Lung (tissue), 12 donors: Measurements from ENCODE around the gene SEMA5B. TPM values are rescaled to one million over a fixed set of nuclear protein-coding genes. Genes with fewer than 3 reads are reported as not detected.

Source experiments
- ATAC-seq: fragments of 200-7000 bp; cut with Tn5 transposase; one replicate; pipeline ENCODE4 v1.9.1; 2020; ENCODE audit warnings: moderate number of reproducible peaks; ENCODE audit not compliant: insufficient read depth, low FRiP score
- DNase-seq, 3 donors: peaks; one replicate each; pipeline ENCODE4 v3.0.0-alpha.2; 2013 to 2017
- H3K27ac ChIP-seq, 2 donors: one replicate each; pipeline ENCODE4 v1.5.1; 2013; ENCODE audit warnings: mild to moderate bottlenecking in 2 of 2, moderate library complexity in 2 of 2, control low read depth in 1 of 2, inconsistent platforms in 1 of 2, low read depth in 1 of 2, low read length in 1 of 2
- H3K27me3 ChIP-seq, 3 donors: one replicate each; pipeline ENCODE4 v1.5.1; 2013; ENCODE audit warnings: low read length in 2 of 3; ENCODE audit not compliant: control insufficient read depth in 3 of 3, insufficient read depth in 3 of 3
- H3K36me3 ChIP-seq, 4 donors: one replicate each; pipeline ENCODE4 v1.5.1; 2013; ENCODE audit warnings: low read length in 4 of 4, mild to moderate bottlenecking in 1 of 4, moderate library complexity in 1 of 4; ENCODE audit not compliant: control insufficient read depth in 4 of 4, insufficient read depth in 4 of 4
- H3K4me1 ChIP-seq, 5 donors: one replicate each; pipeline ENCODE4 v1.5.1; 2013; ENCODE audit warnings: low read length in 5 of 5, mild to moderate bottlenecking in 2 of 5, moderate library complexity in 1 of 5; ENCODE audit not compliant: control insufficient read depth in 5 of 5, insufficient read depth in 5 of 5
- H3K4me3 ChIP-seq: one replicate; pipeline ENCODE4 v1.5.1; 2013; ENCODE audit warnings: mild to moderate bottlenecking, control low read depth, moderate library complexity
- H3K9ac ChIP-seq, 2 donors: one replicate each; pipeline ENCODE4 v1.5.1; 2013; ENCODE audit warnings: low read length in 2 of 2, control low read depth in 1 of 2; ENCODE audit not compliant: insufficient read depth in 1 of 2
- H3K9me3 ChIP-seq, 4 donors: one replicate each; pipeline ENCODE4 v1.5.1; 2013; ENCODE audit warnings: low read length in 3 of 4, mild to moderate bottlenecking in 1 of 4, moderate library complexity in 1 of 4; ENCODE audit not compliant: control insufficient read depth in 4 of 4, insufficient read depth in 3 of 4
- CTCF ChIP-seq: IDR thresholded peaks from 2 replicates; pipeline ENCODE4 v1.5.1; 2012; ENCODE audit warnings: mild to moderate bottlenecking; ENCODE audit errors: control extremely low read depth, extremely low read depth
- WGBS, 2 donors: extraction: QIAGEN DNeasy Blood & Tissue Kit; methylation state at CpG; one replicate each; pipeline ENCODE4 v1.1.7; 2013; 5-methylcytosine and 5-hydroxymethylcytosine counted together
- polyA plus RNA-seq, 2 donors: library from polyadenylated mRNA; stranded (reverse); fragments of 200-250 nt; gene quantifications; one replicate each; pipeline ENCODE4 v1.2.1, GENCODE V29; 2013
- total RNA-seq, 2 donors: library from RNA; depleted of rRNA in 1 of 2; stranded (reverse); fragments of >200 nt in 1 of 2; gene quantifications; one replicate each; pipeline ENCODE4 v1.2.1, GENCODE V29; 2014 to 2021
- donor health status: control.
- donor health status: control.
- donor health status: Bipolar disorder and iron deficiency.
- donor health status: healthy.
- donor health status: DM: yes; HTN: yes; CAD: no.

SEMA5B gene
- total and polyA plus RNA-seq, 4 donors, result 0.30 to 2.2 (median 0.48) TPM

- peaks cover 0 to 5% (median 0%) of the 10 kb centered on the region in 4 donors for H3K9me3 ChIP-seq
- no peak for TF ChIP-seq CTCF
- H3K9ac ChIP-seq, result no peak overlapping the region
These were observed 106.6 kb downstream of the SEMA5B start for GRCh38 chr3:122920986-122921385.

GRCh38 chr3:122919291-122919610, 108.3 kb downstream of the SEMA5B start:
- TF ChIP-seq CTCF, result no peak
- Histone ChIP-seq H3K27me3 (peaks cover 0 to 53% (median 28%) of the 10 kb centered on the region in 3 donors), H3K4me3 (no peak overlapping the region), H3K36me3 (peaks cover 0 to 1% (median 0%) of the 10 kb centered on the region in 4 donors), H3K4me1 (peaks cover 0 to 4% (median 0%) of the 10 kb centered on the region in 5 donors), H3K27ac (no peak overlapping the region), H3K9me3 (peaks cover 0 to 5% (median 0%) of the 10 kb centered on the region in 4 donors), H3K9ac (no peak overlapping the region)
- WGBS, 2 donors, result 72 to 83% methylated on average over 3 of the region's 3 CpGs
- no peak for ATAC-seq
- no peak for DNase-seq

More at GRCh38 chr3:122920986-122921385, 106.6 kb downstream of the SEMA5B start:
- peaks cover 0 to 4% (median 0%) of the 10 kb centered on the region in 5 donors for H3K4me1 ChIP-seq
- H3K4me3 ChIP-seq, result no peak overlapping the region
- no peak overlapping the region for H3K27ac ChIP-seq
- WGBS, 2 donors, result 84 to 86% methylated on average over 6 of the region's 6 CpGs
- no peak for DNase-seq
- peaks cover 0 to 1% (median 0%) of the 10 kb centered on the region in 4 donors for H3K36me3 ChIP-seq
- ATAC-seq, result no peak
- peaks cover 0 to 49% (median 28%) of the 10 kb centered on the region in 3 donors for H3K27me3 ChIP-seq

GRCh38 chr3:122918576-122919290, 108.8 kb downstream of the SEMA5B start:
- TF ChIP-seq CTCF, result no peak
- H3K27me3 ChIP-seq, result peaks cover 0 to 54% (median 31%) of the 10 kb centered on the region in 3 donors
- no peak overlapping the region for H3K27ac ChIP-seq
- H3K9ac ChIP-seq, result no peak overlapping the region
- H3K4me1 ChIP-seq, result peaks cover 0 to 4% (median 0%) of the 10 kb centered on the region in 5 donors
- DNase-seq (peak in 1 of 3 donors; percentile 40), ATAC-seq (no peak)
- 52 to 73% methylated on average over 5 of the region's 5 CpGs for WGBS, 2 donors
- peaks cover 0 to 5% (median 0%) of the 10 kb centered on the region in 4 donors for H3K9me3 ChIP-seq
- no peak overlapping the region for H3K4me3 ChIP-seq
- peaks cover 0 to 1% (median 0%) of the 10 kb centered on the region in 4 donors for H3K36me3 ChIP-seq
